Glutamatergic neuron (in vitro differentiated cells): Measurements from ENCODE around the gene GALNT12. TPM values are rescaled to one million over a fixed set of nuclear protein-coding genes. Genes with fewer than 3 reads are reported as not detected.

Source experiments
- DNase-seq: peaks from one replicate; pipeline ENCODE4 v3.0.0; 2022
- H3K27ac Mint-ChIP-seq: one replicate; pipeline ENCODE4 v1.8.0; 2020; ENCODE audit warnings: mild to moderate bottlenecking, mixed read lengths, inconsistent platforms; ENCODE audit not compliant: unreplicated experiment
- H3K27me3 Mint-ChIP-seq: one replicate; pipeline ENCODE4 v1.8.0; 2020; ENCODE audit warnings: mild to moderate bottlenecking, moderate library complexity, mixed read lengths, inconsistent platforms; ENCODE audit not compliant: unreplicated experiment
- H3K36me3 Mint-ChIP-seq: one replicate; pipeline ENCODE4 v1.8.0; 2020; ENCODE audit warnings: mild to moderate bottlenecking, mixed read lengths, inconsistent platforms; ENCODE audit not compliant: unreplicated experiment
- H3K4me1 Mint-ChIP-seq: one replicate; pipeline ENCODE4 v1.8.0; 2020; ENCODE audit warnings: mild to moderate bottlenecking, low read depth, mixed read lengths, inconsistent platforms; ENCODE audit not compliant: unreplicated experiment
- H3K4me3 Mint-ChIP-seq: one replicate; pipeline ENCODE4 v1.8.0; 2020; ENCODE audit warnings: mild to moderate bottlenecking, mixed read lengths, inconsistent platforms; ENCODE audit not compliant: unreplicated experiment
- H3K9me3 Mint-ChIP-seq: one replicate; pipeline ENCODE4 v1.8.0; 2020; ENCODE audit warnings: mild to moderate bottlenecking, moderate library complexity, mixed read lengths, inconsistent platforms; ENCODE audit not compliant: unreplicated experiment
- CTCF ChIP-seq: fragments of 200-600 bp; sonication (generic); IDR thresholded peaks from one replicate; pipeline ENCODE4 v1.5.0; 2021; ENCODE audit not compliant: partially characterized antibody, unreplicated experiment
- long read RNA-seq: library from polyadenylated mRNA; unstranded; transcript quantifications from one replicate; pipeline ENCODE4 v2.0.0, GENCODE V29; 2020; ENCODE audit not compliant: unreplicated experiment
- total RNA-seq: library from RNA; stranded (reverse); fragmentation: NEBNext Ultra II Directional; extraction: Animal tissue kit (Norgen Biotek cat#: 25700); gene quantifications from one replicate; pipeline ENCODE4 v1.2.1, GENCODE V29; 2021; ENCODE audit not compliant: unreplicated experiment

Gene GALNT12, protein sequence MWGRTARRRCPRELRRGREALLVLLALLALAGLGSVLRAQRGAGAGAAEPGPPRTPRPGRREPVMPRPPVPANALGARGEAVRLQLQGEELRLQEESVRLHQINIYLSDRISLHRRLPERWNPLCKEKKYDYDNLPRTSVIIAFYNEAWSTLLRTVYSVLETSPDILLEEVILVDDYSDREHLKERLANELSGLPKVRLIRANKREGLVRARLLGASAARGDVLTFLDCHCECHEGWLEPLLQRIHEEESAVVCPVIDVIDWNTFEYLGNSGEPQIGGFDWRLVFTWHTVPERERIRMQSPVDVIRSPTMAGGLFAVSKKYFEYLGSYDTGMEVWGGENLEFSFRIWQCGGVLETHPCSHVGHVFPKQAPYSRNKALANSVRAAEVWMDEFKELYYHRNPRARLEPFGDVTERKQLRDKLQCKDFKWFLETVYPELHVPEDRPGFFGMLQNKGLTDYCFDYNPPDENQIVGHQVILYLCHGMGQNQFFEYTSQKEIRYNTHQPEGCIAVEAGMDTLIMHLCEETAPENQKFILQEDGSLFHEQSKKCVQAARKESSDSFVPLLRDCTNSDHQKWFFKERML
- total RNA-seq: 2.7 TPM
- long read RNA-seq: 0 reads

DNA sequence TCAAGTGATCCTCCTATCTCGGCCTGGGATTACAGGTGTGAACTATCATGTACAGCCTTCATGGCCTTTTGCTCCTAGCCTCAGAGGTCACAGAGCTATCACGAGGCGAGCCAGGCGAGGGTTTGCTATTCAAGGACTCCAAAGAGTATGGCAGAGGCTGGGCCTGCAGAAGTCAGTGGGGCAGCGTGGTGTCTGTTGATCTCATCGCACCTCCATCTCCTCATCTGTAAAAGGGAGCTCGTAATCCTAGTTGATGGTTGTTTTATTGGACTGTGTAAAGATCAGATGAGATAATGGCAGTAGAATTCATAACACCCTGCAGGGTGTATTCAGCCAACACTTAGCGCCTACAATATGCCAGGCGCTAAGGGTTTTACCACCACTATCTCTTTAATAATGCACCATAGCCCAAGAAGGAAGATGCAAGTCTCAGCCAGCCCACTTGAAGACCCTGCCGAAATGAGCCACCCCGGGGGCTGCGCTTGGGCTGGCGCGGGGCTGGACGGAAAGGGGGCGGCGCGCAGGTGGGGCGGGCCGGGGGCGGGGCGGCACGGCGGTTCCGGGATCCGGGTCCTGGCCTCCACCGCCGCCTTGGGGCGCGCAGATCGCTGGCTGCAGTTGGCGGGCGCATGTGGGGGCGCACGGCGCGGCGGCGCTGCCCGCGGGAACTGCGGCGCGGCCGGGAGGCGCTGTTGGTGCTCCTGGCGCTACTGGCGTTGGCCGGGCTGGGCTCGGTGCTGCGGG is at the start of gene GALNT12:
Gene GALNT12, plus strand, starts transcription at position 601 of the 744 bp plus-strand sequence. Its CDS starts 29 bp downstream, at position 630.
- Mint-ChIP-seq H3K4me1 (peaks cover 12% of the 10 kb centered on the region), H3K4me3 (peak within 1 kb of the TSS; percentile 84), H3K27me3 (no peaks in the 10 kb centered on the region), H3K36me3 (no peaks in the 10 kb centered on the region), H3K27ac (no peak within 1 kb of the TSS), H3K9me3 (peaks cover 2% of the 10 kb centered on the region)
- TF ChIP-seq CTCF: no peak
- peak; percentile 55 for DNase-seq

DNA sequence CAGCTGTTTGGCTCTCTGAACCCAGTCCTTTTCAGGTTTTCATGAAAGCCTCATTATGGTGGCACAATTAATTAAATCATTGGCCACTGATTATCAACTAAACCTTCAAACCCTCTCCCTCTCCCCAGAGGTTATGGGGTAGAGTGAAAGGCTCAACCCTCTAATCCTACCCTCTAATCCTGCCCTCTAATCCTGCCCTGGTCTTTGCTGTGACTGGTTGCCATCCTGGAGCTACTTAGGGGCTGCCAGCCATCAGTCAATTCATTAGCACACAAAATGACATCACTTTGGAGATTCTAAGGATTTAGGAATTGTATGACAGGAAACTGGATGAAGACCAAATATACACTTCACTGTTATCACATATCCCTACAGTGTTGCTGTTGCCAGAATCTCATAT is 47.2 kb upstream of the GALNT12 start:
- Mint-ChIP-seq H3K4me1 (no peaks in the 10 kb centered on the region), H3K27ac (no peak overlapping the region), H3K27me3 (peaks cover 2% of the 10 kb centered on the region), H3K4me3 (no peak overlapping the region), H3K9me3 (no peaks in the 10 kb centered on the region), H3K36me3 (peaks cover 17% of the 10 kb centered on the region)
- no peak for TF ChIP-seq CTCF
- no peak for DNase-seq

GRCh38 chr9:98763986-98764745 is 43.3 kb upstream of the GALNT12 start:
- Mint-ChIP-seq H3K36me3 (no peaks in the 10 kb centered on the region), H3K4me3 (no peak overlapping the region), H3K27me3 (peaks cover 2% of the 10 kb centered on the region), H3K27ac (no peak overlapping the region), H3K9me3 (no peaks in the 10 kb centered on the region), H3K4me1 (no peaks in the 10 kb centered on the region)
- no peak for TF ChIP-seq CTCF
- DNase-seq: no peak

GRCh38 chr9:98765256-98765655 is 42.2 kb upstream of the GALNT12 start:
- H3K9me3 Mint-ChIP-seq: peaks cover 6% of the 10 kb centered on the region
- no peak overlapping the region for H3K27ac Mint-ChIP-seq
- no peak overlapping the region for H3K4me3 Mint-ChIP-seq
- H3K27me3 Mint-ChIP-seq: peaks cover 2% of the 10 kb centered on the region
- no peaks in the 10 kb centered on the region for H3K4me1 Mint-ChIP-seq
- DNase-seq: no peak
- no peak for TF ChIP-seq CTCF
- peaks cover 5% of the 10 kb centered on the region for H3K36me3 Mint-ChIP-seq
